ENCODE results near the gene MUC2. TPM values are rescaled to one million over a fixed set of nuclear protein-coding genes. Genes with fewer than 3 reads are reported as not detected.

The MUC2 gene
- total and polyA plus RNA-seq, 2 of the 13 experiments (the other 11 are each of a cell fraction or from before 2014, with no cell fraction given), result not detected

- no peak for TF ChIP-seq PRDM10 (CRISPR knock-in tag; IDR thresholded peaks at IDR 0.05; ENCODE audit: low read depth)
Observed at GRCh38 chr11:1111545-1112212, 37.0 kb downstream of the MUC2 start (continued).

GRCh38 chr11:1112351-1113191 is 37.9 kb downstream of the MUC2 start:
- intact Hi-C loops (cut with micrococcal nuclease; ENCODE audit: unreplicated experiment), result no loop called here
- 51% methylated on average over 4 of the region's 14 CpGs for WGBS (ENCODE audit: low lambda C conversion rate)
- ATAC-seq, result no peak
- H3K4me1 ChIP-seq (ENCODE audit: insufficient read depth, low read length), result no peaks in the 10 kb centered on the region
- CTCF ChIA-PET (ENCODE audit: low intra/inter-chr PET ratio, low total read pairs), result no interaction called here
- TF ChIP-seq, protein P1, sequence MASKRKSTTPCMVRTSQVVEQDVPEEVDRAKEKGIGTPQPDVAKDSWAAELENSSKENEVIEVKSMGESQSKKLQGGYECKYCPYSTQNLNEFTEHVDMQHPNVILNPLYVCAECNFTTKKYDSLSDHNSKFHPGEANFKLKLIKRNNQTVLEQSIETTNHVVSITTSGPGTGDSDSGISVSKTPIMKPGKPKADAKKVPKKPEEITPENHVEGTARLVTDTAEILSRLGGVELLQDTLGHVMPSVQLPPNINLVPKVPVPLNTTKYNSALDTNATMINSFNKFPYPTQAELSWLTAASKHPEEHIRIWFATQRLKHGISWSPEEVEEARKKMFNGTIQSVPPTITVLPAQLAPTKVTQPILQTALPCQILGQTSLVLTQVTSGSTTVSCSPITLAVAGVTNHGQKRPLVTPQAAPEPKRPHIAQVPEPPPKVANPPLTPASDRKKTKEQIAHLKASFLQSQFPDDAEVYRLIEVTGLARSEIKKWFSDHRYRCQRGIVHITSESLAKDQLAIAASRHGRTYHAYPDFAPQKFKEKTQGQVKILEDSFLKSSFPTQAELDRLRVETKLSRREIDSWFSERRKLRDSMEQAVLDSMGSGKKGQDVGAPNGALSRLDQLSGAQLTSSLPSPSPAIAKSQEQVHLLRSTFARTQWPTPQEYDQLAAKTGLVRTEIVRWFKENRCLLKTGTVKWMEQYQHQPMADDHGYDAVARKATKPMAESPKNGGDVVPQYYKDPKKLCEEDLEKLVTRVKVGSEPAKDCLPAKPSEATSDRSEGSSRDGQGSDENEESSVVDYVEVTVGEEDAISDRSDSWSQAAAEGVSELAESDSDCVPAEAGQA (IDR thresholded peaks at IDR 0.05; ENCODE audit: low read depth), result no peak
- TF ChIP-seq, protein P1 (CRISPR knock-in tag; IDR thresholded peaks at IDR 0.05; ENCODE audit: borderline replicate concordance), result no peak
- TF ChIP-seq, protein P2, sequence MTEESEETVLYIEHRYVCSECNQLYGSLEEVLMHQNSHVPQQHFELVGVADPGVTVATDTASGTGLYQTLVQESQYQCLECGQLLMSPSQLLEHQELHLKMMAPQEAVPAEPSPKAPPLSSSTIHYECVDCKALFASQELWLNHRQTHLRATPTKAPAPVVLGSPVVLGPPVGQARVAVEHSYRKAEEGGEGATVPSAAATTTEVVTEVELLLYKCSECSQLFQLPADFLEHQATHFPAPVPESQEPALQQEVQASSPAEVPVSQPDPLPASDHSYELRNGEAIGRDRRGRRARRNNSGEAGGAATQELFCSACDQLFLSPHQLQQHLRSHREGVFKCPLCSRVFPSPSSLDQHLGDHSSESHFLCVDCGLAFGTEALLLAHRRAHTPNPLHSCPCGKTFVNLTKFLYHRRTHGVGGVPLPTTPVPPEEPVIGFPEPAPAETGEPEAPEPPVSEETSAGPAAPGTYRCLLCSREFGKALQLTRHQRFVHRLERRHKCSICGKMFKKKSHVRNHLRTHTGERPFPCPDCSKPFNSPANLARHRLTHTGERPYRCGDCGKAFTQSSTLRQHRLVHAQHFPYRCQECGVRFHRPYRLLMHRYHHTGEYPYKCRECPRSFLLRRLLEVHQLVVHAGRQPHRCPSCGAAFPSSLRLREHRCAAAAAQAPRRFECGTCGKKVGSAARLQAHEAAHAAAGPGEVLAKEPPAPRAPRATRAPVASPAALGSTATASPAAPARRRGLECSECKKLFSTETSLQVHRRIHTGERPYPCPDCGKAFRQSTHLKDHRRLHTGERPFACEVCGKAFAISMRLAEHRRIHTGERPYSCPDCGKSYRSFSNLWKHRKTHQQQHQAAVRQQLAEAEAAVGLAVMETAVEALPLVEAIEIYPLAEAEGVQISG (CRISPR knock-in tag; IDR thresholded peaks at IDR 0.05), result no peak
- no peak for TF ChIP-seq HNRNPK (IDR thresholded peaks at IDR 0.05; ENCODE audit: low read depth, low read length, poor library complexity, severe bottlenecking)
- TF ChIP-seq CCDC6 (CRISPR knock-in tag; IDR thresholded peaks at IDR 0.05), result no peak
- H3K4me3 ChIP-seq (replicated peaks in 1 of 3; ENCODE audit: insufficient read depth in 1 of 3, low read depth in 2 of 3, low read length in 3 of 3), result no peak overlapping the region
- POLR2A ChIA-PET, result no interaction called here
- H3K9me3 ChIP-seq (ENCODE audit: low read length), result no peaks in the 10 kb centered on the region
- H3K27ac ChIP-seq (ENCODE audit: extremely low read length, insufficient read depth, low read length), result no peak overlapping the region
- H3K9ac ChIP-seq (ENCODE audit: insufficient read depth, low read depth, low read length), result no peak overlapping the region
- H4K20me1 ChIP-seq (ENCODE audit: insufficient read depth, low read length), result no peaks in the 10 kb centered on the region
- no peak for DNase-seq (ENCODE audit: low spot score)
- no peaks in the 10 kb centered on the region for H3K36me3 ChIP-seq (replicated peaks in 1 of 2; ENCODE audit: control insufficient read depth in 1 of 2, insufficient read depth in 2 of 2, low read length in 2 of 2)
- FAIRE-seq, result no peak
- H2AFZ ChIP-seq (ENCODE audit: low read length), result no peak overlapping the region
- H3K4me2 ChIP-seq (ENCODE audit: low read depth, low read length), result no peak overlapping the region
- peaks cover 8 to 54% of the 10 kb centered on the region in 2 experiments for H3K27me3 ChIP-seq (ENCODE audit: control insufficient read depth in 1 of 2, insufficient read depth in 2 of 2, low read length in 2 of 2)
- no TSS peak for BruUV-seq (replicated peaks)
- H3K79me2 ChIP-seq (ENCODE audit: insufficient read depth, low read length), result no peaks in the 10 kb centered on the region
- in situ Hi-C loops (cut with HindIII; ENCODE audit: extremely low pct_ligation_motif_present, low pct_unique_long_range_greater_than_20kb), result loop anchor here (5.0 kb wide), 1 partner anchor 115 kb away; no protein-coding TSS in a partner anchor

All from HepG2 (cell line).